PC-3 (cell line): Measurements from ENCODE around the gene KRTAP12-2.

Experiments
- EZH2 ChIP-seq: fragments of 300-600 bp; sonication (generic); IDR thresholded peaks from one replicate; pipeline ENCODE4 v1.6.1; 2017; ENCODE audit warnings: antibody characterized with exemption, mild to moderate bottlenecking, low read length; ENCODE audit not compliant: unreplicated experiment
- EZH2phosphoT487 ChIP-seq: fragments of 300-600 bp; sonication (generic); IDR thresholded peaks from 2 replicates; pipeline ENCODE4 v1.6.1; 2018; ENCODE audit warnings: mild to moderate bottlenecking, antibody characterized with exemption, low read length, borderline replicate concordance
- TF ChIP-seq, protein P1 (sequence below): fragments of 300-600 bp; sonication (generic); conservative IDR thresholded peaks from 2 replicates; pipeline ENCODE4 v1.5.1; 2017; ENCODE audit warnings: antibody characterized with exemption, low read depth, mild to moderate bottlenecking, low read length

DNA sequence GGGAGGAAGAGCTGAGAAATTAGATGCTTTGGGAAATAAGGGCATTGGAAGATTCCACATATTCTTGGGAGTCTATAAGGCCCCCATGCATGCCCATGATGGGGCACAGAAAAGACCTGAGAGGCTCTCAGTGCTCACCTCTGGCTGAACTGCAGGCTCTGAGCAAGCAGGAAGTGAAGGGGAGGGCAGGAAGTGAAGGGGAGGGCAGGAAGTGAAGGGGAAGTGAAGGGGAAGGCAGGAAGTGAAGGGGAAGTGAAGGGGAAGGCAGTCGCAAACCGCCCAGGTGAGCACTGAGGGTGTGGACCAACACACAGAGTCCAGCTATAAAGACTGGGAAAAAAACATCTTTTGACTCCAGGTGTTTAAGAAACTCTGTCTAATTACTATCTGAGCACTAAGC is 36.3 kb downstream of the KRTAP12-2 start:
- TF ChIP-seq, protein P1, sequence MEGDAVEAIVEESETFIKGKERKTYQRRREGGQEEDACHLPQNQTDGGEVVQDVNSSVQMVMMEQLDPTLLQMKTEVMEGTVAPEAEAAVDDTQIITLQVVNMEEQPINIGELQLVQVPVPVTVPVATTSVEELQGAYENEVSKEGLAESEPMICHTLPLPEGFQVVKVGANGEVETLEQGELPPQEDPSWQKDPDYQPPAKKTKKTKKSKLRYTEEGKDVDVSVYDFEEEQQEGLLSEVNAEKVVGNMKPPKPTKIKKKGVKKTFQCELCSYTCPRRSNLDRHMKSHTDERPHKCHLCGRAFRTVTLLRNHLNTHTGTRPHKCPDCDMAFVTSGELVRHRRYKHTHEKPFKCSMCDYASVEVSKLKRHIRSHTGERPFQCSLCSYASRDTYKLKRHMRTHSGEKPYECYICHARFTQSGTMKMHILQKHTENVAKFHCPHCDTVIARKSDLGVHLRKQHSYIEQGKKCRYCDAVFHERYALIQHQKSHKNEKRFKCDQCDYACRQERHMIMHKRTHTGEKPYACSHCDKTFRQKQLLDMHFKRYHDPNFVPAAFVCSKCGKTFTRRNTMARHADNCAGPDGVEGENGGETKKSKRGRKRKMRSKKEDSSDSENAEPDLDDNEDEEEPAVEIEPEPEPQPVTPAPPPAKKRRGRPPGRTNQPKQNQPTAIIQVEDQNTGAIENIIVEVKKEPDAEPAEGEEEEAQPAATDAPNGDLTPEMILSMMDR, result no peak
- TF ChIP-seq EZH2 (no peak), EZH2phosphoT487 (no peak)
